ENCODE measurements around the gene C2orf68.

DNA sequence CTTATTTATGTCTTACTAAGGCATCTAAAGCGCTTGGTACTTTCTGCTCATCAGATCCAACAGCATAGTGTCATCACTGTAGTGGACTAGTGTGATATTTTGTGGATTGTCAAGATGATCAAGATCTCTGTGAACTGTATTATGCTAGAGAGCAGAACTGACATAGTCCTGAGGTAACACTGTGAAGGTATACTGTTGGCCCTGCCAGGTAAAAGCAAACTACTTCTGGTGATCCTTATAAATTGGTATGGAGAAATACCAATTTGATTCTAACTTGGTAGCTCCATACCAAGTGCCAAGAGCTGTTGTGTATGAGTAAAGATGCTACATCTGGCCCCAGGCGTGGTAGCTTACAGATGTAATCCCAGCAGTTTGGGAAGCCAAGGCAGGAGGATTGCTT lies 40.2 kb upstream of the C2orf68 start:
- TF ChIP-seq, protein P1, sequence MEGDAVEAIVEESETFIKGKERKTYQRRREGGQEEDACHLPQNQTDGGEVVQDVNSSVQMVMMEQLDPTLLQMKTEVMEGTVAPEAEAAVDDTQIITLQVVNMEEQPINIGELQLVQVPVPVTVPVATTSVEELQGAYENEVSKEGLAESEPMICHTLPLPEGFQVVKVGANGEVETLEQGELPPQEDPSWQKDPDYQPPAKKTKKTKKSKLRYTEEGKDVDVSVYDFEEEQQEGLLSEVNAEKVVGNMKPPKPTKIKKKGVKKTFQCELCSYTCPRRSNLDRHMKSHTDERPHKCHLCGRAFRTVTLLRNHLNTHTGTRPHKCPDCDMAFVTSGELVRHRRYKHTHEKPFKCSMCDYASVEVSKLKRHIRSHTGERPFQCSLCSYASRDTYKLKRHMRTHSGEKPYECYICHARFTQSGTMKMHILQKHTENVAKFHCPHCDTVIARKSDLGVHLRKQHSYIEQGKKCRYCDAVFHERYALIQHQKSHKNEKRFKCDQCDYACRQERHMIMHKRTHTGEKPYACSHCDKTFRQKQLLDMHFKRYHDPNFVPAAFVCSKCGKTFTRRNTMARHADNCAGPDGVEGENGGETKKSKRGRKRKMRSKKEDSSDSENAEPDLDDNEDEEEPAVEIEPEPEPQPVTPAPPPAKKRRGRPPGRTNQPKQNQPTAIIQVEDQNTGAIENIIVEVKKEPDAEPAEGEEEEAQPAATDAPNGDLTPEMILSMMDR (IDR thresholded peaks at IDR 0.05; ENCODE audit: low read depth, low read length, poor library complexity, severe bottlenecking): no peak
- no peak for TF ChIP-seq EZH2phosphoT487 (IDR thresholded peaks at IDR 0.05; ENCODE audit: borderline replicate concordance, low read length)

Measured in DOHH2 (cell line).